Kidney tubule cell (primary cell): ENCODE measurements around the gene EFCAB11.

Experiments used
- DNase-seq: peaks from one replicate; pipeline ENCODE4 v3.0.0-alpha.2; 2018; ENCODE audit warnings: low spot score

Gene EFCAB11

GRCh38 chr14:89813617-89814031 is 140.9 kb downstream of the EFCAB11 start:
- peak; percentile 65 for DNase-seq

- no peak for DNase-seq
These were observed 142.5 kb downstream of the EFCAB11 start for GRCh38 chr14:89811954-89812575.

GRCh38 chr14:89810101-89810500 is 144.4 kb downstream of the EFCAB11 start:
- no peak for DNase-seq

- no peak for DNase-seq
These were observed 146.6 kb downstream of the EFCAB11 start for GRCh38 chr14:89807892-89808291.

- DNase-seq = no peak
These were observed 147.4 kb downstream of the EFCAB11 start for GRCh38 chr14:89807151-89807550.

GRCh38 chr14:89806451-89806850 is 148.1 kb downstream of the EFCAB11 start:
- DNase-seq = no peak

GRCh38 chr14:89805501-89805900 is 149.0 kb downstream of the EFCAB11 start:
- no peak for DNase-seq

GRCh38 chr14:89803542-89803941 is 151.0 kb downstream of the EFCAB11 start:
- no peak for DNase-seq

- peak; percentile 26 for DNase-seq
These were observed 153.4 kb downstream of the EFCAB11 start for GRCh38 chr14:89801136-89801535.

- DNase-seq = no peak
These were observed 156.2 kb downstream of the EFCAB11 start for GRCh38 chr14:89798212-89798773.

GRCh38 chr14:89797148-89797547 is 157.4 kb downstream of the EFCAB11 start:
- no peak for DNase-seq

- no peak for DNase-seq
These were observed 160.4 kb downstream of the EFCAB11 start for GRCh38 chr14:89794096-89794495.

GRCh38 chr14:89793367-89793716 is 161.2 kb downstream of the EFCAB11 start:
- DNase-seq = no peak

GRCh38 chr14:89792489-89793366 is 161.8 kb downstream of the EFCAB11 start:
- DNase-seq = no peak

GRCh38 chr14:89787525-89787924 is 167.0 kb downstream of the EFCAB11 start:
- peak; percentile 31 for DNase-seq

GRCh38 chr14:89781046-89781445 is 173.5 kb downstream of the EFCAB11 start:
- no peak for DNase-seq

GRCh38 chr14:89779707-89780106 is 174.8 kb downstream of the EFCAB11 start:
- no peak for DNase-seq

- no peak for DNase-seq
These were observed 178.6 kb downstream of the EFCAB11 start for GRCh38 chr14:89775946-89776345.

- no peak for DNase-seq
These were observed 179.4 kb downstream of the EFCAB11 start for GRCh38 chr14:89775151-89775550.

GRCh38 chr14:89773644-89774316 is 180.8 kb downstream of the EFCAB11 start:
- DNase-seq = peak; percentile 44

- DNase-seq = no peak
These were observed 181.4 kb downstream of the EFCAB11 start for GRCh38 chr14:89773151-89773550.

- DNase-seq = no peak
These were observed 183.3 kb downstream of the EFCAB11 start for GRCh38 chr14:89771251-89771650.

- peak; percentile 53 for DNase-seq
These were observed 186.7 kb downstream of the EFCAB11 start for GRCh38 chr14:89767861-89768268.
